B cell (primary cell): ENCODE data around the gene CEP41. TPM values are rescaled to one million over a fixed set of nuclear protein-coding genes. Genes with fewer than 3 reads are reported as not detected.

Source experiments
- ATAC-seq: fragments of 200-7000 bp; cut with Tn5 transposase; one replicate; pipeline ENCODE4 v1.10.0; 2021; ENCODE audit warnings: low read depth, mild to moderate bottlenecking, moderate number of reproducible peaks, moderate library complexity
- CTCF ChIA-PET: fragments of 350-600 bp; sonication (Branson Sonifier 250); formaldehyde crosslinking; loops from one replicate; lab custom pipeline; 2021; ENCODE audit warnings: antibody characterized with exemption, inconsistent platforms; lab: Charles Lee
- POLR2A ChIA-PET: fragments of 350-600 bp; sonication (Branson Sonifier 250); formaldehyde crosslinking; loops from one replicate; lab custom pipeline; 2021; ENCODE audit warnings: antibody characterized with exemption; lab: Charles Lee
- DNase-seq: peaks from one replicate; pipeline ENCODE4 v3.0.0; 2013
- H2AFZ ChIP-seq: 2 replicates; pipeline ENCODE4 v1.6.1; 2012; ENCODE audit warnings: mild to moderate bottlenecking, low read depth, low read length; ENCODE audit not compliant: insufficient read depth, poor library complexity, severe bottlenecking
- H3K27ac ChIP-seq, 2 donors: 1 replicate in 1 of 2; 2 replicates in 1 of 2; pipeline ENCODE4 v1.5.1; 2012 to 2013; ENCODE audit warnings: low read length in 2 of 2, mild to moderate bottlenecking in 2 of 2, moderate library complexity in 1 of 2
- H3K27me3 ChIP-seq, 4 experiments: fragments of 200-600 bp in 1 of 4; sonication (generic) in 1 of 4; replicated peaks in 1 of 4; 1 replicate in 2 of 4; 2 replicates in 2 of 4; pipeline versions ENCODE4 v1.6.1 to v1.7.0; 2013 to 2016; ENCODE audit warnings: low read length in 3 of 4, mild to moderate bottlenecking in 2 of 4, mixed read lengths in 1 of 4, moderate library complexity in 1 of 4; ENCODE audit not compliant: insufficient read depth in 4 of 4, control insufficient read depth in 3 of 4; ENCODE audit errors: control extremely low read depth in 1 of 4
- H3K36me3 ChIP-seq, 2 experiments: replicated peaks in 1 of 2; 1 replicate in 1 of 2; 2 replicates in 1 of 2; pipeline versions ENCODE4 v1.6.1 to v1.7.1; 2013; ENCODE audit warnings: low read length in 1 of 2; ENCODE audit not compliant: insufficient read depth in 2 of 2, control insufficient read depth in 1 of 2; ENCODE audit errors: control extremely low read depth in 1 of 2, extremely low read depth in 1 of 2
- H3K4me1 ChIP-seq, 2 donors: fragments of 200-600 bp in 1 of 2; sonication (generic) in 1 of 2; 1 replicate in 1 of 2; 2 replicates in 1 of 2; pipeline versions ENCODE4 v1.5.1 to v1.6.1; 2013 to 2017; ENCODE audit warnings: low read length in 2 of 2; ENCODE audit not compliant: control insufficient read depth in 2 of 2, insufficient read depth in 2 of 2
- H3K4me2 ChIP-seq: replicated peaks from 2 replicates; pipeline ENCODE3; 2012; ENCODE audit warnings: mild to moderate bottlenecking, low read depth, low read length; ENCODE audit not compliant: poor library complexity, severe bottlenecking
- H3K4me3 ChIP-seq, 5 experiments: fragments of 200-600 bp in 1 of 5; sonication (generic) in 1 of 5; 1 replicate in 3 of 5; 2 replicates in 2 of 5; pipeline versions ENCODE4 v1.5.1 to v1.7.0; 2011 to 2016; ENCODE audit warnings: low read length in 4 of 5, mild to moderate bottlenecking in 4 of 5, low read depth in 2 of 5, control low read depth in 1 of 5, moderate library complexity in 1 of 5; ENCODE audit not compliant: insufficient read depth in 1 of 5; ENCODE audit errors: control extremely low read depth in 1 of 5, extremely low read depth in 1 of 5
- H3K79me2 ChIP-seq: fragments of 200-600 bp; sonication (generic); one replicate; pipeline ENCODE4 v1.6.0; 2016; ENCODE audit warnings: low read length; ENCODE audit not compliant: control insufficient read depth, insufficient read depth
- H3K9ac ChIP-seq: fragments of 200-600 bp; sonication (generic); 2 replicates; pipeline ENCODE4 v1.6.1; 2017; ENCODE audit warnings: mild to moderate bottlenecking, low read length, moderate library complexity
- H3K9me3 ChIP-seq, 3 donors: one replicate each; pipeline versions ENCODE4 v1.6.1 to v1.7.1; 2013; ENCODE audit warnings: low read length in 2 of 3; ENCODE audit not compliant: control insufficient read depth in 2 of 3, insufficient read depth in 1 of 3; ENCODE audit errors: control extremely low read depth in 1 of 3
- H4K20me1 ChIP-seq: 2 replicates; pipeline ENCODE4 v1.6.0; 2012; ENCODE audit warnings: mild to moderate bottlenecking, low read length; ENCODE audit not compliant: insufficient read depth, control insufficient read depth, poor library complexity, severe bottlenecking
- H3K27ac Mint-ChIP-seq: one replicate; pipeline ENCODE4 v1.8.0; 2021; ENCODE audit warnings: mixed read lengths
- H3K27me3 Mint-ChIP-seq: one replicate; pipeline ENCODE4 v1.8.0; 2021; ENCODE audit warnings: mixed read lengths
- H3K4me1 Mint-ChIP-seq: one replicate; pipeline ENCODE4 v1.8.0; 2021; ENCODE audit warnings: mixed read lengths
- H3K4me3 Mint-ChIP-seq: one replicate; pipeline ENCODE4 v1.8.0; 2021; ENCODE audit warnings: mixed read lengths
- H3K9me3 Mint-ChIP-seq: one replicate; pipeline ENCODE4 v1.8.0; 2022; ENCODE audit warnings: mixed read lengths; ENCODE audit not compliant: insufficient read depth
- EZH2 ChIP-seq: IDR thresholded peaks from 2 replicates; pipeline ENCODE4 v1.6.1; 2012; ENCODE audit warnings: borderline replicate concordance, low read depth, mild to moderate bottlenecking, moderate library complexity, low read length; ENCODE audit not compliant: insufficient read depth, poor library complexity, severe bottlenecking
- WGBS: methylation state at CpG from one replicate; pipeline ENCODE4 v1.1.5; 2013; ENCODE audit warnings: missing lambda C conversion rate; ENCODE audit not compliant: insufficient coverage; 5-methylcytosine and 5-hydroxymethylcytosine counted together
- intact Hi-C: fragments of 100-400 bp; cut with micrococcal nuclease; formaldehyde crosslinking; loops from one replicate; pipeline ENCODE4 v1.10.0; 2022
- polyA plus RNA-seq: library from polyadenylated mRNA; depleted of rRNA; stranded (reverse); fragments of >200 nt; gene quantifications from 2 replicates; pipeline ENCODE4 v1.2.3, GENCODE V29; 2012
- total RNA-seq, 2 donors: library from RNA; stranded (reverse); fragments of 120-200 nt in 1 of 2; gene quantifications; 1 replicate in 1 of 2; 2 replicates in 1 of 2; pipeline versions ENCODE4 v1.2.3 to v1.2.4, GENCODE V29; 2013 to 2022
- TF ChIP-seq, protein P1 (sequence below): fragments of 200-600 bp; IDR thresholded peaks from one replicate; pipeline ENCODE4 v1.8.0; 2022; ENCODE audit warnings: antibody characterized with exemption, mild to moderate bottlenecking

CEP41 gene
- total and polyA plus RNA-seq, 2 donors (not counting 1 experiment from before 2014, with no cell fraction given): 3.4 to 5.9 TPM

DNA sequence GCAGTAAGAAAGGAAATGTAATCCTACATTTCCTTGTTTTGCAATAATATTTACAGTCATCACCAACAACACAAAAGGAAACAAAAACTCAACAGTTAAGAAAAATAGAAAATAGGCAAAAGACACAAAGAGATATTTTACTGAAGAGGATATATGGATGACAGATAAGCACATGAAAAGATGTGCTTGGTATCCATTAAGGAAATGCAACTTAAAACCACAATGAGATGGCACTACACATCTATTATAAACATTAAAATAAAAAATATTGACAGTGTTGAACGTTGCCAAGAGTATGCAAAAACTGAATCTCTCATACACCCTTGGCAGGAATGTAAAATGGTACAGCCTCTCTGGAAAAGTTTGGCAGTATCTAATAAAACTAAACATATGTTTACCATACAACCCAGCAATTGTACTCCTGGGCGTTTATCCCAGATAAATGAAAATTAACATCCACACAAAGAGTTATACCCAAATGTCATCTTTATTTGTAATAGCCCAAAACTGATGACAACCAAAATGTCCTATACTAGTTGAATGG is 5.4 kb downstream of the CEP41 start:
- Mint-ChIP-seq H3K4me1 (peaks cover 3% of the 10 kb centered on the region), H3K27ac (no peak overlapping the region), H3K4me3 (no peak overlapping the region)

DNA sequence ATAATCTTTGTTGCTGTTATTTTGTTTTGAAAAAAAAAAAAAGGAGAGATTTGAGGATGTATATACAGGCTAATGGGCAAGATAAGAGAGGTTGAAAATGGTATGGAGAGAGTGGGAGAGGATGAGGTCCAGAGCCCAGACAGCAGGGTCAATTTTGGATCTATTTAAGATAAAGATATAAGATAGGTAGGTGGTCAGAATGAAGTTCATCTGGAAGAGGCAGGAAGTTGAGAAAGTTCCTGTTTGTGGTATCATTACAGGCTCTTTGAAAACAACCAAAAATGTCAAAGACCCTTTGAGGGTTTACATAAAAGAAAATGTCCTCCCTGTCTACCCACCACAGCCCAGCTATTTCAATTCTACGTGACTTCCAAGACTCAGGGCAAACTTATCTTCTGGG is 7.5 kb downstream of the CEP41 start:
- H3K9me3 ChIP-seq: no peaks in the 10 kb centered on the region
- ATAC-seq: no peak
- no peaks in the 10 kb centered on the region for H3K9me3 Mint-ChIP-seq
- no peak for TF ChIP-seq EZH2
- TF ChIP-seq, protein P1, sequence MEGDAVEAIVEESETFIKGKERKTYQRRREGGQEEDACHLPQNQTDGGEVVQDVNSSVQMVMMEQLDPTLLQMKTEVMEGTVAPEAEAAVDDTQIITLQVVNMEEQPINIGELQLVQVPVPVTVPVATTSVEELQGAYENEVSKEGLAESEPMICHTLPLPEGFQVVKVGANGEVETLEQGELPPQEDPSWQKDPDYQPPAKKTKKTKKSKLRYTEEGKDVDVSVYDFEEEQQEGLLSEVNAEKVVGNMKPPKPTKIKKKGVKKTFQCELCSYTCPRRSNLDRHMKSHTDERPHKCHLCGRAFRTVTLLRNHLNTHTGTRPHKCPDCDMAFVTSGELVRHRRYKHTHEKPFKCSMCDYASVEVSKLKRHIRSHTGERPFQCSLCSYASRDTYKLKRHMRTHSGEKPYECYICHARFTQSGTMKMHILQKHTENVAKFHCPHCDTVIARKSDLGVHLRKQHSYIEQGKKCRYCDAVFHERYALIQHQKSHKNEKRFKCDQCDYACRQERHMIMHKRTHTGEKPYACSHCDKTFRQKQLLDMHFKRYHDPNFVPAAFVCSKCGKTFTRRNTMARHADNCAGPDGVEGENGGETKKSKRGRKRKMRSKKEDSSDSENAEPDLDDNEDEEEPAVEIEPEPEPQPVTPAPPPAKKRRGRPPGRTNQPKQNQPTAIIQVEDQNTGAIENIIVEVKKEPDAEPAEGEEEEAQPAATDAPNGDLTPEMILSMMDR: no peak
- H4K20me1 ChIP-seq: no peaks in the 10 kb centered on the region
- no peak overlapping the region for H3K9ac ChIP-seq
- H3K27ac ChIP-seq: no peak overlapping the region
- intact Hi-C loops: no loop called here
- no peak for DNase-seq
- no peak overlapping the region for H2AFZ ChIP-seq
- no peaks in the 10 kb centered on the region for H3K4me1 Mint-ChIP-seq
- WGBS: 11% methylated on average over 1 of the region's 1 CpG
- no peak overlapping the region for H3K4me3 ChIP-seq
- no peaks in the 10 kb centered on the region for H3K79me2 ChIP-seq
- H3K4me3 Mint-ChIP-seq: no peak overlapping the region
- H3K27me3 Mint-ChIP-seq: no peaks in the 10 kb centered on the region
- no peaks in the 10 kb centered on the region for H3K36me3 ChIP-seq
- ChIA-PET CTCF (no interaction called here), POLR2A (no interaction called here)
- H3K4me2 ChIP-seq: no peak overlapping the region
- H3K4me1 ChIP-seq: peaks cover 0 to 2% of the 10 kb centered on the region in 2 donors
- H3K27ac Mint-ChIP-seq: no peak overlapping the region
- no peaks in the 10 kb centered on the region for H3K27me3 ChIP-seq

More for the DNA sequence above, 5.4 kb downstream of the CEP41 start:
- H3K9ac ChIP-seq: no peak overlapping the region
- peaks cover 0 to 6% of the 10 kb centered on the region in 2 donors for H3K4me1 ChIP-seq
- POLR2A ChIA-PET: no interaction called here
- no peaks in the 10 kb centered on the region for H4K20me1 ChIP-seq
- no peak overlapping the region for H3K4me3 ChIP-seq
- no peaks in the 10 kb centered on the region for H3K27me3 Mint-ChIP-seq
- CTCF ChIA-PET: no interaction called here
- H3K36me3 ChIP-seq: no peaks in the 10 kb centered on the region
- no peaks in the 10 kb centered on the region for H3K9me3 ChIP-seq
- H2AFZ ChIP-seq: no peak overlapping the region
- no CpG with 5 or more reads among the region's 2 CpGs for WGBS
- no peak for DNase-seq
- no peak for ATAC-seq
- no peak overlapping the region for H3K27ac ChIP-seq
- no peaks in the 10 kb centered on the region for H3K27me3 ChIP-seq
- H3K9me3 Mint-ChIP-seq: no peaks in the 10 kb centered on the region
- no peak overlapping the region for H3K4me2 ChIP-seq
- intact Hi-C loops: no loop called here
- TF ChIP-seq, protein P1: no peak
- TF ChIP-seq EZH2: no peak
- H3K79me2 ChIP-seq: no peaks in the 10 kb centered on the region
